HepG2 (cell line): ENCODE measurements around the gene PLK5. TPM values are rescaled to one million over a fixed set of nuclear protein-coding genes. Genes with fewer than 3 reads are reported as not detected.
A peak's percentile ranks its signal among the peaks of the same experiment; 100 is the strongest.

ENCODE experiments used
- ATAC-seq: fragments of 200-7000 bp; cut with Tn5 transposase; 3 replicates; pipeline ENCODE4 v1.9.1; 2020; ENCODE audit warnings: mild to moderate bottlenecking, moderate library complexity
- BruUV-seq: library from RNA; stranded (reverse); fragments of 400-500 nt; replicated peaks from 2 replicates; lab custom pipeline; 2021; lab: Mats Ljungman, UMichigan
- CTCF ChIA-PET: fragments of 300-600 bp; formaldehyde crosslinking; extraction: SDS; loops from one replicate; lab custom pipeline; 2021; ENCODE audit warnings: low total read pairs, inconsistent platforms, low intra/inter-chr PET ratio; lab: Yijun Ruan, JAX
- POLR2A ChIA-PET: fragments of 350-600 bp; sonication (Branson Sonifier 250); formaldehyde crosslinking; loops from one replicate; lab custom pipeline; 2020; ENCODE audit warnings: antibody characterized with exemption, inconsistent platforms; lab: Yijun Ruan, JAX
- DNase-seq: peaks from one replicate; pipeline ENCODE4 v3.0.0-alpha.2; 2015; ENCODE audit warnings: low spot score
- FAIRE-seq: peaks from 3 replicates; lab custom pipeline; 2011; peaks lifted over from hg19 to GRCh38; lab: Jason Lieb, UNC
- H2AFZ ChIP-seq: one replicate; pipeline ENCODE4 v1.6.1; 2011; ENCODE audit warnings: low read length, inconsistent platforms
- H3K27ac ChIP-seq: fragments of 300-600 bp; 3 replicates; pipeline ENCODE4 v1.8.0; 2011; ENCODE audit warnings: mixed run types, mild to moderate bottlenecking, mixed read lengths, low read length, inconsistent platforms; ENCODE audit not compliant: insufficient read depth; ENCODE audit errors: extremely low read length
- H3K27me3 ChIP-seq, 2 experiments: fragments of 200-600 bp in 1 of 2; 2 replicates in 1 of 2; 3 replicates in 1 of 2; pipeline versions ENCODE4 v1.6.0 to v1.8.0; 2011; ENCODE audit warnings: low read length in 2 of 2, mild to moderate bottlenecking in 2 of 2, moderate library complexity in 2 of 2, inconsistent platforms in 1 of 2; ENCODE audit not compliant: insufficient read depth in 2 of 2, control insufficient read depth in 1 of 2
- H3K36me3 ChIP-seq, 2 experiments: fragments of 200-600 bp in 1 of 2; replicated peaks in 1 of 2; 2 replicates in 1 of 2; 3 replicates in 1 of 2; pipeline versions ENCODE4 v1.5.1 to v1.8.0; 2011; ENCODE audit warnings: low read length in 2 of 2, inconsistent platforms in 1 of 2; ENCODE audit not compliant: insufficient read depth in 2 of 2, control insufficient read depth in 1 of 2
- H3K4me1 ChIP-seq: 2 replicates; pipeline ENCODE4 v1.5.1; 2012; ENCODE audit warnings: low read length, inconsistent platforms; ENCODE audit not compliant: insufficient read depth
- H3K4me2 ChIP-seq: 2 replicates; pipeline ENCODE4 v1.6.0; 2011; ENCODE audit warnings: low read depth, low read length, inconsistent platforms
- H3K4me3 ChIP-seq, 3 experiments: fragments of 200-600 bp in 1 of 3; sonication (generic), shearing (Covaris generic) in 1 of 3; replicated peaks in 1 of 3; 2 replicates each; pipeline ENCODE4 v1.5.1; 2011 to 2016; ENCODE audit warnings: low read length in 3 of 3, inconsistent platforms in 2 of 3, low read depth in 2 of 3, mild to moderate bottlenecking in 2 of 3, control low read depth in 1 of 3, mixed read lengths in 1 of 3; ENCODE audit not compliant: insufficient read depth in 1 of 3
- H3K79me2 ChIP-seq: one replicate; pipeline ENCODE4 v1.6.1; 2011; ENCODE audit warnings: low read length, inconsistent platforms; ENCODE audit not compliant: insufficient read depth
- H3K9ac ChIP-seq: 2 replicates; pipeline ENCODE4 v1.6.0; 2011; ENCODE audit warnings: mild to moderate bottlenecking, low read depth, low read length, inconsistent platforms; ENCODE audit not compliant: insufficient read depth
- H3K9me3 ChIP-seq: 2 replicates; pipeline ENCODE4 v1.5.1; 2012; ENCODE audit warnings: mild to moderate bottlenecking, low read length
- H4K20me1 ChIP-seq: 2 replicates; pipeline ENCODE4 v1.6.0; 2011; ENCODE audit warnings: inconsistent platforms, mild to moderate bottlenecking, low read length, moderate library complexity; ENCODE audit not compliant: insufficient read depth
- AGO2 ChIP-seq: fragments of 200-400 bp; formaldehyde crosslinking; optimal IDR thresholded peaks from 2 replicates; pipeline ENCODE3; 2017; ENCODE audit warnings: mild to moderate bottlenecking, low read depth, low read length, moderate library complexity
- AKAP8 ChIP-seq: sonication (generic); formaldehyde crosslinking; IDR thresholded peaks from 2 replicates; pipeline ENCODE4 v1.5.1; 2020; ENCODE audit warnings: mild to moderate bottlenecking, missing genetic modification reagents
- FIP1L1 ChIP-seq: fragments of 200-400 bp; formaldehyde crosslinking; IDR thresholded peaks from 2 replicates; pipeline ENCODE4 v1.6.1; 2018; ENCODE audit warnings: low read depth, mild to moderate bottlenecking, low read length, moderate library complexity, borderline replicate concordance; ENCODE audit not compliant: insufficient read depth
- POLR2A ChIP-seq, 2 experiments: IDR thresholded peaks; 2 replicates each; pipeline ENCODE4 v1.6.1; 2011; ENCODE audit warnings: low read depth in 2 of 2, low read length in 2 of 2, mild to moderate bottlenecking in 1 of 2, moderate library complexity in 1 of 2; ENCODE audit not compliant: insufficient read depth in 1 of 2
- POLR2AphosphoS5 ChIP-seq: IDR thresholded peaks from 2 replicates; pipeline ENCODE4 v1.6.1; 2012; ENCODE audit warnings: low read depth, low read length
- RBFOX2 ChIP-seq: fragments of 200-400 bp; formaldehyde crosslinking; IDR thresholded peaks from 2 replicates; pipeline ENCODE4 v1.6.1; 2017; ENCODE audit warnings: low read depth, mild to moderate bottlenecking, low read length
- ZBTB33 ChIP-seq: sonication (generic); formaldehyde crosslinking; IDR thresholded peaks from 2 replicates; pipeline ENCODE4 v1.4.0; 2020; ENCODE audit warnings: missing genetic modification reagents
- ZC3H13 ChIP-seq: sonication (generic); formaldehyde crosslinking; IDR thresholded peaks from 2 replicates; pipeline ENCODE4 v1.8.1; 2023; ENCODE audit warnings: mild to moderate bottlenecking, missing genetic modification reagents, moderate library complexity
- ZNF781 ChIP-seq: sonication (generic); formaldehyde crosslinking; IDR thresholded peaks from 2 replicates; pipeline ENCODE4 v1.5.1; 2020; ENCODE audit warnings: borderline replicate concordance, mild to moderate bottlenecking, missing genetic modification reagents; ENCODE audit errors: not compliant biosample characterization
- WGBS: methylation state at CpG from one replicate; pipeline ENCODE4 v1.1.6; 2017; ENCODE audit warnings: low lambda C conversion rate; 5-methylcytosine and 5-hydroxymethylcytosine counted together
- in situ Hi-C: cut with HindIII; loops from 2 replicates; pipeline ENCODE4 v1.10.0; 2017; ENCODE audit warnings: low pct_unique_long_range_greater_than_20kb; ENCODE audit not compliant: extremely low pct_ligation_motif_present
- intact Hi-C: fragments of 100-400 bp; cut with micrococcal nuclease; formaldehyde crosslinking; loops from one replicate; pipeline ENCODE4 v1.10.0; 2022; ENCODE audit not compliant: unreplicated experiment
- polyA plus RNA-seq, 8 experiments: library from polyadenylated mRNA; depleted of rRNA in 3 of 8; stranded (reverse) in 7 of 8; unstranded in 1 of 8; fragments of >200 nt; fragmentation: Illumina TruSeq in 4 of 8; extraction: Trizol in 4 of 8; gene quantifications; 2 replicates each; pipeline versions ENCODE4 v1.2.1 to v1.2.3, GENCODE V29; 2011 to 2016; ENCODE audit warnings: low read depth in 4 of 8, missing spikeins in 1 of 8, mixed read lengths in 1 of 8; ENCODE audit not compliant: insufficient read depth in 1 of 8
- total RNA-seq, 5 experiments: library from RNA; depleted of rRNA; stranded (reverse); fragments of >200 nt; fragmentation: Illumina TruSeq; extraction: Trizol; gene quantifications; 2 replicates each; pipeline ENCODE4 v1.2.3, GENCODE V29; 2016; ENCODE audit warnings: low read depth in 1 of 5

The PLK5 gene
- total and polyA plus RNA-seq, 2 of the 13 experiments (the other 11 are each of a cell fraction or from before 2014, with no cell fraction given) = not detected

GRCh38 chr19:1576242-1577089, 52.6 kb downstream of the PLK5 start:
- no TSS peak for BruUV-seq
- Histone ChIP-seq H4K20me1 (0 out of 2 replicates have a peak, but pooled peaks cover 2% of the 10 kb centered on the region), H3K4me2 (no peak overlapping the region), H3K79me2 (no peaks in the 10 kb centered on the region), H3K27ac (no peak overlapping the region), H3K9ac (no peak overlapping the region), H2AFZ (no peak overlapping the region), H3K36me3 (peaks cover 7 to 28% of the 10 kb centered on the region in 2 experiments; a peak in 4 of 5 replicates), H3K27me3 (no peaks in the 10 kb centered on the region), H3K9me3 (no peaks in the 10 kb centered on the region), H3K4me1 (peaks cover 17% of the 10 kb centered on the region), H3K4me3 (no peak overlapping the region)
- TF ChIP-seq RBFOX2 = 0 out of 2 replicates have a peak, but pooled peaks have one; percentile 29
- TF ChIP-seq AKAP8 (CRISPR knock-in tag) = 0 out of 2 replicates have a peak, but pooled peaks have one; percentile 6
- 0 out of 2 replicates have a peak, but pooled peaks have one; percentile 7 for TF ChIP-seq POLR2AphosphoS5
- peak in 1 of 2 experiments; percentile 9; a peak in 2 of 4 replicates for TF ChIP-seq POLR2A (IDR thresholded peaks at IDR 0.05; ENCODE audit: insufficient read depth in 1 of 2, low read depth in 2 of 2, low read length in 2 of 2)
- TF ChIP-seq FIP1L1 = no peak
- no peak for TF ChIP-seq ZNF781 (CRISPR knock-in tag)
- peak; percentile 70 for TF ChIP-seq ZC3H13 (CRISPR knock-in tag)
- peak; percentile 94 for TF ChIP-seq AGO2
- peak; percentile 27; the same call in 1 of the 2 replicates for TF ChIP-seq ZBTB33 (CRISPR knock-in tag)
- WGBS = 92% methylated on average over 15 of the region's 30 CpGs
- ChIA-PET POLR2A (interaction anchor here (1.0 kb wide), 1 partner anchor 15 kb away, joined by 3 read pairs; no protein-coding TSS in a partner anchor), CTCF (no interaction called here)
- intact Hi-C loops = no loop called here
- FAIRE-seq (no peak), ATAC-seq (peak; percentile 8; the same call in 1 of the 3 replicates), DNase-seq (no peak)
- in situ Hi-C loops = no loop called here
